ENCODE results near the gene TRIM67. TPM values are rescaled to one million over a fixed set of nuclear protein-coding genes. Genes with fewer than 3 reads are reported as not detected.
"Not testable (repeated sequence)": the region's sequence is repeated elsewhere in the genome, so short reads cannot be mapped to it uniquely, and the experiment has no call there.

Gene TRIM67
- total RNA-seq, 1 donor from 2014 or later, result not detected

DNA sequence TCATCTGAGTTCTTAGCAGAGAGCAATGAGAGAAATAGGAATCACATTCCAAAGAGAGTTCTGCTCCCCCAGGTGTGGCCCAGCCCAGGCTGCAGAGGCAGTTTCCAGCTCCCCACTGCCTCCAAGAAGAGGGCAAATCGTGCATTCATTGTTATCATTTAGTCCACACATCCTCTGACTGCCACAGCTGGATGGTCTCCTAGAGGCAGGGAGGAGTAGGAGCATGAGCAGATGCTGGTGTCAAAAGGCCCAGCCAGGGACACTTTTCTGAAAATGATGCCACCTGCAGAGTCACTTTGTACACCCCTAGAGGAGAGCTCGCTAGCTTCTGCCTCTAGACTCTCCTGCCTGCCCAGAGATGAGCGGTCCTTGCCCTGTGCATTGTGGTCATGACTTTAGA, 45.6 kb downstream of the TRIM67 start:
- Mint-ChIP-seq H3K27me3 (ENCODE audit: insufficient read depth) (peaks cover 11% of the 10 kb centered on the region), H3K9me3 (no peaks in the 10 kb centered on the region), H3K4me3 (no peak overlapping the region), H3K27ac (no peak overlapping the region), H3K36me3 (ENCODE audit: low read depth) (no peaks in the 10 kb centered on the region), H3K4me1 (ENCODE audit: low read depth) (peaks cover 9% of the 10 kb centered on the region)
- intact Hi-C loops (cut with micrococcal nuclease), result no loop called here
- DNase-seq (ENCODE audit: low spot score), result no peak

DNA sequence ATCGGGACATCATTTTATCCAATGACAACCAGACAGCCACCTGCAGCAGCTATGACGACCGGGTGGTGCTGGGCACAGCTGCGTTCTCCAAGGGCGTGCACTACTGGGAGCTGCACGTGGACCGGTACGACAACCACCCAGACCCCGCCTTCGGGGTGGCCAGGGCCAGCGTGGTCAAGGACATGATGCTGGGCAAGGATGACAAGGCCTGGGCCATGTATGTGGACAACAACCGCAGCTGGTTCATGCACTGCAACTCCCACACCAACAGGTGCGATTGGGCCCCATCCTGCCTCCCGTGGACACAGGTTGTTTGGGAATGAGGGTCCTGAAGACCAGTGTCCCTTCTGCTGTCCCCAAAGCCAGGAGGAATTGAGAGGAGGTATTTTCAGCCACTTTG, 47.1 kb downstream of the TRIM67 start:
- Mint-ChIP-seq H3K4me1 (ENCODE audit: low read depth) (peaks cover 9% of the 10 kb centered on the region), H3K27ac (no peak overlapping the region), H3K27me3 (ENCODE audit: insufficient read depth) (peaks cover 7% of the 10 kb centered on the region), H3K4me3 (no peak overlapping the region), H3K9me3 (no peaks in the 10 kb centered on the region), H3K36me3 (ENCODE audit: low read depth) (no peaks in the 10 kb centered on the region)
- DNase-seq (ENCODE audit: low spot score), result no peak
- intact Hi-C loops (cut with micrococcal nuclease), result no loop called here

DNA sequence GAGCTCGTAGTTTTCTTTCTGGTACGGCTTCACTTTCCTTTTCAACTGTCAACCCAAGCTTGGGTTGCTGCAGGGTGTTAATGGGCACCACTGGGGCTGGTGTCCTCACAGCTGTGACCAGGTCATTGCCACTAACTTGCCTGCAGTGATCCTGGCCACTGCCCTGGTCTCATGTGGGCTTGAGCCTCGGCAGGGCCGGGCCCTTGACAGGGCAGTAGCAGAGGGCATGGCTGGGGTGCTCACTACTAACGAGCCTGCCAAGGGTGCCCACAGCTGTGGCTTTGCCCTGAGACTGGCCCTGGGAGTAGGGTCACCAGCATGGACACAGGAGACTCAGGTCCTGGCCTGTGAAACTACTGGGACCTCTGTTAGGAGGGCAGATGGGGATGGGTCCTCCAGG, 47.7 kb downstream of the TRIM67 start:
- H3K36me3 Mint-ChIP-seq (ENCODE audit: low read depth), result no peaks in the 10 kb centered on the region
- H3K4me1 Mint-ChIP-seq (ENCODE audit: low read depth), result peaks cover 9% of the 10 kb centered on the region

DNA sequence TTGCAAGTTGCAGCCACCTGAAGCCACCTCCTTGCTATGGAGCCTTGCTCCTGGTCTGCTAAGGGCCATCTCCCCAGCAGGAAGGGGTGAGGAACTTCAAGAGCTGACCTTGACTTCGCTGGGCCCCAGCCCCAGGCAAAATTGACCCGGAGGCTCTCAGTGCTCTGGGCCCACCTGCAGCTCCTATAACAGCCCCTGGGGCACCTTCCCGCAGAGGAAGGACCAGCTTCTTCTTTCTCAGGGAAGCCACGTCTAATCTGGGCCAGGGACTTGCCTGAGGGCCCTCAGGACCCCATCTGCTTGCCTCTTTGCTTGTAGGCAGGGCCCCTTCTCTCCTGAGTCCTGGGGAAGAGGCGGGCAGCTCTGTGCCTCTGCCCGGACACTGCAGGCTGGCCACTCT, 48.3 kb downstream of the TRIM67 start:
- no peak for DNase-seq (ENCODE audit: low spot score)
- Mint-ChIP-seq H3K27me3 (ENCODE audit: insufficient read depth) (peaks cover 3% of the 10 kb centered on the region), H3K4me1 (ENCODE audit: low read depth) (peaks cover 9% of the 10 kb centered on the region), H3K27ac (no peak overlapping the region), H3K4me3 (no peak overlapping the region), H3K36me3 (ENCODE audit: low read depth) (no peaks in the 10 kb centered on the region), H3K9me3 (no peaks in the 10 kb centered on the region)
- intact Hi-C loops (cut with micrococcal nuclease), result loop anchor here (5.0 kb wide), 1 partner anchor 168 kb away; the partner anchor contains the start of gene FAM89A

More for the DNA sequence above, 47.7 kb downstream of the TRIM67 start:
- Mint-ChIP-seq H3K27ac (no peak overlapping the region), H3K27me3 (ENCODE audit: insufficient read depth) (peaks cover 3% of the 10 kb centered on the region), H3K4me3 (no peak overlapping the region), H3K9me3 (no peaks in the 10 kb centered on the region)
- no peak for DNase-seq (ENCODE audit: low spot score)
- intact Hi-C loops (cut with micrococcal nuclease), result no loop called here

DNA sequence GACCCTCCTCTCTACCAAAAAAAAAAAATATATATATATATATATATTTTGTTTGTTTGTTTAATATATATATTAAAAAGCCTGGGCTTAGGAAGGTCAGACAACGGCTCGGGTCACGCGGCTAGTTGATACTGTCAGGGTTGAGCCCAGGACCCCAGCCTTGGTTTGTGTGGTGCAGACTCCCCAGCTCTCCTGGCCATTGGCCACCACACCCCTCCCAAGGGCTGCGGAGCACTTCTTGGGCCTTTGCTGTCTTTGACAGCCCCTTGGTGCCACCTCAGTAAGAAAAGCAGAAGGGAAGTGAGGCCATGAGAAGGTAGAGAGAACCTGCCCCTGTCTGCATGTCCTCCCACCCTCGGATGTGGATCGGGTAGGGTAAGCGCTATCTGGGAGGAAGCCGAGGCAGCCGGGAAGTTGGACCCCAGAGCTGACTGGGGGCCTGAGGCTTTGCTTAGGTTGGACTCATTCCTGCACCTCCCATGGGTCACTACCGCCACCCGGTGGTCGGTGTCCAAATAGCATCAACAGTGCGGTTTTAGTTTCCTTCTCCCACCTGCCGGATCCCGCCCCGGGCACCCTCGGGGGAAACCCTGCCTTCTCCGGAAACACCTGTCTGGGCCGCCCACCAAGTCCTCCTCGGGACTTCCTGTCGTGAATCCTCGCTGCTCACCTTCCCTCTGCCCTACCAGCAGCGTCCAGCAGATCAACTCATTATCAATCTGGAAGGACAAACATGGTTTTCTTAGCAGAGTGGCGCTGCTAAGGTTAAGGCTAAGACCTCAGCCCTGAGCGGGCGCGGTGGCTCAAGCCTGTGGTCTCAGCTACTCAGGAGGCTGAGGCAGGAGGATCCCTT, 49.4 kb downstream of the TRIM67 start:
- H3K36me3 Mint-ChIP-seq (ENCODE audit: low read depth), result no peaks in the 10 kb centered on the region
- H3K4me1 Mint-ChIP-seq (ENCODE audit: low read depth), result peaks cover 9% of the 10 kb centered on the region
- peak; percentile 81 for DNase-seq (ENCODE audit: low spot score)
- peak overlapping the region; percentile 82 for H3K4me3 Mint-ChIP-seq
- no peaks in the 10 kb centered on the region for H3K9me3 Mint-ChIP-seq
- peaks cover 5% of the 10 kb centered on the region for H3K27me3 Mint-ChIP-seq (ENCODE audit: insufficient read depth)
- intact Hi-C loops (cut with micrococcal nuclease), result loop anchor here (1.0 to 5.0 kb wide), 8 partner anchors 31 to 569 kb away; partner anchors contain the start of genes COG2, FAM89A and TTC13
- peak overlapping the region; percentile 66 for H3K27ac Mint-ChIP-seq

DNA sequence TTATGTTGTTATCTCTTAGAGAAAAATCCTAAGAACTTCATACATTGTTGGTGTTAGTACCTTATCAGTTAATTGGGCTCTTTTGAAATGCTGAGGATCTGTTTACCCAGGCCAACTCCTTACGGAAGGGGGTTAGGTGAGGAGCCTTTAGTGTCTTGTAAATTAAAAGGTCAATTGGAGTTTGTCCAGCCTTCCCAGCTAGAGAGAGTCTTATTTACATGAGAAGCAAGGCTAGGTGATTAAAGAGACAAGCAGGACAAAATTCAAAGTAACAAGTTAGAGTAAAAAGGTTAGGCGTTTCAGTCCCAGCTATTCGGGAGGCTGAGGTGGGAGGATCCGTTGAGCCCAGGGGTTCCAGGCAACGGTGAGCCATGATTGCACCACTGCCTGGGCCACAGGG, 50.4 kb downstream of the TRIM67 start:
- DNase-seq (ENCODE audit: low spot score); H3K4me3 Mint-ChIP-seq; H3K27me3 Mint-ChIP-seq (ENCODE audit: insufficient read depth); H3K36me3 Mint-ChIP-seq (ENCODE audit: low read depth); H3K27ac Mint-ChIP-seq; H3K4me1 Mint-ChIP-seq (ENCODE audit: low read depth); H3K9me3 Mint-ChIP-seq: not testable (repeated sequence)
- intact Hi-C loops (cut with micrococcal nuclease), result loop anchor here (5.0 kb wide), 1 partner anchor 170 kb away; the partner anchor contains the start of gene FAM89A

DNA sequence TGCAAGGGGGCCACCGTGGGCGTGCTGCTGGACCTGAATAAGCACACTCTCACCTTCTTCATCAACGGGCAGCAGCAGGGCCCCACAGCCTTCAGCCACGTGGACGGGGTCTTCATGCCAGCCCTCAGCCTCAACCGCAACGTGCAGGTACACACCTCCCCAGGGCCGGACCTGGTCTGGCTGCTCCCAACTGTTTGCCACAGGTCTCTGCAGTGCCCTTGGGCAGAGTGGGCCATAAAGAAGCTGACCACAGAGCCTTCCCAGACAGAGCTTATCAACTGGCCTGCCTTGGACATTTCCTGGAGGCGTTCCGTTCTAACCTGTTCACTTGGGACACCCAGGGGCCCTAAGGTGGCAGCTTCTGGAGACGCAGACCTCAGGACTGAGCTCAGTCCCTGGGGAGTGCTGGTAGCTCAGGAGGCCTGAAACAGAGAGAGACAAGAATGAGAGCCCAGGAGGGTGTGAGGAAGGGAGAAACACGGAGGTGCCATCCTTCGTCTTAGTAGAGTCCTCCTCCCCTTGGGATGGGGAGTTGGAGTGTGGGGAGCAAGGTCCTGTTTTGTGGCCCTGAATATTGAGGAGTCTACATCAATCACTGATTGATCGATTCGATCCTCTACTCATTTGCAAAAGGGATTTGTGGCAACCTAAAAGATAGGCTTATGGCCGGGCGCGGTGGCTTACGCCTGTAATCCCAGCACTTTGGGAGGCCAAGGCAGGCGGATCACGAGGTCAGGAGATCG, 52.1 kb downstream of the TRIM67 start:
- Mint-ChIP-seq H3K4me1 (ENCODE audit: low read depth) (peaks cover 9% of the 10 kb centered on the region), H3K9me3 (no peaks in the 10 kb centered on the region), H3K27me3 (ENCODE audit: insufficient read depth) (peaks cover 9% of the 10 kb centered on the region), H3K4me3 (no peak overlapping the region), H3K27ac (no peak overlapping the region), H3K36me3 (ENCODE audit: low read depth) (no peaks in the 10 kb centered on the region)
- DNase-seq (ENCODE audit: low spot score), result no peak
- intact Hi-C loops (cut with micrococcal nuclease), result loop anchor here (5.0 kb wide), 1 partner anchor 172 kb away; the partner anchor contains the start of gene FAM89A

DNA sequence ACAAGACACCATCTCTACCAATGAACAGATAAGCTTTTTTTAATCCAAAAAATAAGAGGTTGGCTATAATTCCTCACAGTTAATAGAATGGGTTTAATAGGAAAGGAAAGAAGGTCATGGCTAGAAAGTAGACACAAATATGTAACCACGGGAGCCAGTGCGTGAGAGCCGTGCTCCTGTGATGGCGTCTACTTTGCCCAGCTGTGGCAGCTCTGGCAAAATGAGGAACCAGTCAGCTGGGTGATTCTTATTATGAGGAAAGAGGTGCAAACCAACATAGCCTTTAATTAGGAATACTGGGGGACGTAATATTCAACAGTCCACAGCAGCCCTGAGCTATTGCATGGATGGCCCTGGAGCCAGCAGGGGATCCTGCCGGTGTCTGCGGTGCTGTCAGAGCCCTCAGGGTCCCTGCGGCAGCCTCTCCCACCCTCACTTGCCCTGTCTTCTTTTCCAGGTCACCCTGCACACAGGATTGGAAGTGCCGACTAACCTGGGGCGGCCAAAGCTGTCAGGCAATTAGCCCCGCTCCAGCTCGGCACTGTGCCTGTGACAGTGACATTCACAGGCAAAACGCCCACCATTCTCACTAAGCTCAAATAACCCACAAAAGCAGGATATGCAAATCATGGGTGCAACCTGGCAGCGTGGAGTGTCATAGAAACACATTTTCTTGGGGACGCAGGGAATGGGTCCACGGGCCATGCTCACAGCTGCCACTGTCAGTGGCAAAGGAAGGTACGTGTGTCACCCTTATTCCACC, 53.2 kb downstream of the TRIM67 start:
- no peak overlapping the region for H3K4me3 Mint-ChIP-seq
- peaks cover 9% of the 10 kb centered on the region for H3K27me3 Mint-ChIP-seq (ENCODE audit: insufficient read depth)
- H3K9me3 Mint-ChIP-seq, result no peaks in the 10 kb centered on the region

DNA sequence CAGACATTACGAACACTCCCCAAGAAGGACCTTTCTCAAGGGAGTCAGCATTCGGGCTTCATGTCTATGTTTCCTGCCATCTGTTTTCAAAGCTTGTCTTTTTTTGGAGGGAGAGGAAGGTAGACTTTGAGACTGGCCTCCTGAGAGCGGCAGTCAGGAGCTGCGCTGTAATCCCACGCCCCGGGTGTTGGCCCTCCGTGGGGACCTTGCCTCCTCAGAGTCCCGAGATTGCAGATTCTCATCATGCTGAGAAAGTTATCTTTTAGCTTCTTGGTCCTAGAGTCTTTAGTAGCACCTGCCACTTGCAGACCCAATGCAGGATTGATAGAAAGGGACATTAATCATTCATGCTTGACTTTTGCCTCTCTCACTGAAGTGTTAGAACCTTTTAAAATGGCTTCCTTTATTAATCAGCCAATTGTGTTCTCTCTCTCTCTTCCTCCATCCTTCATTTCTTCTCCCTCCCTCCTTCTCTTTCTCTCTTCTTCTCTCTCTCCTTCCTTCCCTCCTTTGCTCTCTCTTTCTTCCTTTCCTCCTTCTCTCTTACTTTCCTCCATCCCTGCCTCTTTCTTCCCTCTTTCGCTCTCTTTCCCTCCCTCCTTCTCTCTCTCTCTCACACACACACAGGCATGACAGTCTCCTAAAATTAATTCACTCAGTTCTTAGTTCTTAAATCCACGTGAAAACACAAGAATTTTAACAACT, 54.0 kb downstream of the TRIM67 start:
- intact Hi-C loops (cut with micrococcal nuclease), result no loop called here
- Mint-ChIP-seq H3K4me3 (no peak overlapping the region), H3K27ac (no peak overlapping the region), H3K27me3 (ENCODE audit: insufficient read depth) (peaks cover 9% of the 10 kb centered on the region), H3K36me3 (ENCODE audit: low read depth) (no peaks in the 10 kb centered on the region), H3K9me3 (no peaks in the 10 kb centered on the region), H3K4me1 (ENCODE audit: low read depth) (peaks cover 9% of the 10 kb centered on the region)
- DNase-seq (ENCODE audit: low spot score), result no peak

More for the DNA sequence above, 53.2 kb downstream of the TRIM67 start:
- no peak for DNase-seq (ENCODE audit: low spot score)
- Mint-ChIP-seq H3K4me1 (ENCODE audit: low read depth) (peaks cover 9% of the 10 kb centered on the region), H3K27ac (no peak overlapping the region), H3K36me3 (ENCODE audit: low read depth) (no peaks in the 10 kb centered on the region)
- intact Hi-C loops (cut with micrococcal nuclease), result loop anchor here (5.0 kb wide), 1 partner anchor 173 kb away; the partner anchor contains the start of gene FAM89A

DNA sequence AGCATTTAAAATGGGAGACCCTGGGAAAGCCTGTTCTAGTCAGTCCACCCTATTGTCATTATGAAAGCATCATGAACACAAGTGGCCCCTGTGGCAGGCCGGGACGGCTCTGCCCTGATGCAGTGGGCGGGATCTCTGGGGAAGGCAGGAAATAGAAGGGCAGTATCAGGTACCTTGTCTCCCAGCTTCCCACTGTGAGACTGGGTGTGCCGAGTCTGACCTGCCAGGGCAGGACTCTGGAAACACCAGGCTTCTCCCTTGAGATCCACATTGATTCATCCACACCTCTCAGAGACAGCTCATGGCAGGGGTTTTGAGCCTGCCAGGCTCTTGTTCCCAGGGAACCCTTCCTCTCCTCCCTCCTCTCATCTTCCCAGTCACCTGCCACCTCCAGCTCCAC, 54.6 kb downstream of the TRIM67 start:
- Mint-ChIP-seq H3K27ac (no peak overlapping the region), H3K27me3 (ENCODE audit: insufficient read depth) (peaks cover 9% of the 10 kb centered on the region), H3K36me3 (ENCODE audit: low read depth) (no peaks in the 10 kb centered on the region), H3K4me3 (no peak overlapping the region), H3K4me1 (ENCODE audit: low read depth) (peaks cover 3% of the 10 kb centered on the region), H3K9me3 (no peaks in the 10 kb centered on the region)
- DNase-seq (ENCODE audit: low spot score), result no peak
- intact Hi-C loops (cut with micrococcal nuclease), result no loop called here

DNA sequence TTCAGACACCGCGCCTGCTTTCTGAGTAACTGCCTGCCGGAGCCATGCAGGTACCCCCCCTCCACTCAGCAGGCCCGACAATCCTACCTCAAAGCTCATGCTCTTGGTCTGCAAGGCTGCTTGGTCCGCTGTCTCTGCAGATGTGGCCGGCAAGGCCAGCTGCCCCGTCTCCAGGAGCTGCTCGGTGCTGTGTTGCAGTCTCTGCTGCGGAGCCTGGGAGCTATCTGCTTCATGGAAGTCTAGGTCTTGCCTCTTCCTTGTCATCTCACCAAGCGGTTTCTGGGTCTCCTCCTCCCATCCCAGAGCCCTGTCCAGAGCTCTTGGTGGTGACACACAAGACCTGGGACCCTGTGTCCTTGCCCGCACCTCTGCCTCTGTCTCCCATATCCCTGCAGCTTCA, 55.2 kb downstream of the TRIM67 start:
- H3K27me3 Mint-ChIP-seq (ENCODE audit: insufficient read depth), result peaks cover 9% of the 10 kb centered on the region
- H3K4me1 Mint-ChIP-seq (ENCODE audit: low read depth), result no peaks in the 10 kb centered on the region
- no peak for DNase-seq (ENCODE audit: low spot score)
- no peaks in the 10 kb centered on the region for H3K36me3 Mint-ChIP-seq (ENCODE audit: low read depth)
- H3K27ac Mint-ChIP-seq, result no peak overlapping the region
- intact Hi-C loops (cut with micrococcal nuclease), result no loop called here
- H3K4me3 Mint-ChIP-seq, result no peak overlapping the region
- no peaks in the 10 kb centered on the region for H3K9me3 Mint-ChIP-seq

DNA sequence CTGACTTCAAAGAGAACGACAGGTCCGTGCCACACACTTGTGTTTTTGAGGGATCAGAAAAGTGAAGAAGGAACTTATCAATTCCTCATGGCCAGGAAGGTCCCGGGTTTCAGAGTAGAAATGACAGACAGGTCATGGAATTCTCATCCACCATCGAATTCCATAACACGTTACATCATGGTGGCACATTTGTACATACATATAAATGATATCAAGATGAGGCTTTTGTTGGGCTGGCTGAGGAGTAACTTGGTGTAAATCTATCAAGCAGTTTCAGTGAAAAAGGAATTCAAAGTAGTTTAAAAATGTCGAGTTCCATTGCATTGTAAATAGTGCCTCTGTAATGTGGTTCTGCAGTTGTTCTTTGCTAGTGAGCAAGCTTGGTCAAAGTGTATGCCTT, 56.2 kb downstream of the TRIM67 start:
- intact Hi-C loops (cut with micrococcal nuclease), result no loop called here
- no peaks in the 10 kb centered on the region for H3K9me3 Mint-ChIP-seq

More for the DNA sequence above, 56.2 kb downstream of the TRIM67 start:
- no peak overlapping the region for H3K27ac Mint-ChIP-seq
- H3K36me3 Mint-ChIP-seq (ENCODE audit: low read depth), result peaks cover 4% of the 10 kb centered on the region
- H3K4me1 Mint-ChIP-seq (ENCODE audit: low read depth), result no peaks in the 10 kb centered on the region
- H3K4me3 Mint-ChIP-seq, result no peak overlapping the region
- H3K27me3 Mint-ChIP-seq (ENCODE audit: insufficient read depth), result peaks cover 9% of the 10 kb centered on the region
- DNase-seq (ENCODE audit: low spot score), result no peak
